ENCODE results near the gene ATXN10.

- TF ChIP-seq CTCF (IDR thresholded peaks at IDR 0.05; ENCODE audit: low read length) (no peak), EZH2 (IDR thresholded peaks at IDR 0.05; ENCODE audit: borderline replicate concordance, low read length) (no peak)
These were observed 17.6 kb downstream of the ATXN10 start for GRCh38 chr22:45689211-45689610.

Data from OCI-LY1 (cell line).